ENCODE results near the gene FHOD3.

The FHOD3 gene

DNA sequence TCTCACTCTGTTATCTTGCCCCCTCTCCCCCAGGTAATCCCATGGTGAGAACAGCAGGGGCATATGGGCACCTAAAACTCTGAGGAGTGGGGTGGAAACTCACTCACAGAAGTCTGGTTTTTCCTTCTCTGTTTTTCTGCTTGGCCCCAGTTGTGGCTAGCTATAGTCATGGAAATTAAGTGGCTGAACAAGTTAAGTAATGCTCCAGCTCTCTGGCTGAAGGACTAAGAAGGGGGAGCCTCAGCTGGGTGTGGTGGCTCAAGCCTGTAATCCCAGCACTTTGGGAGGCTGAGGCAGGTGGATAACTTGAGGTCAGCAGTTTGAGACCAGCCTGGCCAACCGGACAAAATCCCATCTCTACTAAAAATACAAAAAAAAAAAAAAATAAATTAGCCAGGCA, 270.3 kb downstream of the FHOD3 start:
- no peak for DNase-seq

DNA sequence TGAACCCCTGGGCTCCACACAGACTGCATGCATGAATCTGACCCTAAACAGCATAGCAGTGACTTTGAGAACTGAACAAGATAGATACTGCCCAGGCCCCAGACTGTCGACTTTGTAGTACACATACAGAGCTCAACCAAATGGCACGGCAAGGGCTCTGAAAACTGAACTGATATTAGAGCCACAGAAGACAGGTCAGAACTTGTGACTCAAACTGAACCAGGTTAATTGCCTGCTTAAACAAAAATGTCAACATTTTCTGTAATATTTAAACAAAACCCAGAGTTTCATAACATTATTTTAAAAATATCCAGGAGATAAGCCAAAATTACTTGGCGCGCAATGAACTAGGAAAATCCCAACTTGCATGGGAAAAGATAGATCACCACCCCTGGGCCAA, 271.0 kb downstream of the FHOD3 start:
- DNase-seq: no peak

DNA sequence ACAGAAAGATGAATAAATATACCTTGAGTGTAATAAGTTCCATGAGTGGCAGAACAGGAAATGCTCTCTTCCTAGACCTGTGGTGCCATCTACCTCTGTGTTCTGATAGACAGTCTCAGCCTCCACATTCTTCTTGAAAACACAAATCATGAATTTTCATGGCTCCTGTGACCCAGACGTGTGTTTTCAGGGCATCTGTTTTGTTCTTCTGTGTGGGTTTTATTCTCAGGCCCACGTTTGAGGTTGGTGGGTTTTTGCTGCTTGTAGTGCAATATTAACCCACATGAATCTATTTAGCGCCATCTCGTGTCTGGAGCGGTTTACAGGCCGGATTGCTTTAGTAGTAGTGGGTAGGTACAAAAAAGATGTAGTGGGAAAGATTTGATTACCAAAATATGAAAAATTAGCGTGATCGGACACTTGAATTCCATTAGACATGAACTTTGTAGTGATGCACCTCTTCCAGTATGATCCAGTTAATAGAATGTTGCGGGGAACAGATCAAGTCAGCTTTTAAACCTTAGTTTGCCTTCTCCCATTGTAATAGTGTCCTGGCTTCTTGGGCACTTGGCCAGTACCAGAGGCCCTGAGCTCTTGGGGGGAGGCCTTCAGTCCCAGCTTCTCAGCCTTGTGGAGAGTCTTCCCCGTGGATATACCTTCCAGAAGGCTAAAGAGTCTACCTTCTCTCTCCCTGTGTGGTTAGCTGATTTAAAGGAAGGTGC, 274.8 kb downstream of the FHOD3 start:
- no peak for DNase-seq

- DNase-seq: no peak
Measured at GRCh38 chr18:36576339-36576738, 278.8 kb downstream of the FHOD3 start.

DNA sequence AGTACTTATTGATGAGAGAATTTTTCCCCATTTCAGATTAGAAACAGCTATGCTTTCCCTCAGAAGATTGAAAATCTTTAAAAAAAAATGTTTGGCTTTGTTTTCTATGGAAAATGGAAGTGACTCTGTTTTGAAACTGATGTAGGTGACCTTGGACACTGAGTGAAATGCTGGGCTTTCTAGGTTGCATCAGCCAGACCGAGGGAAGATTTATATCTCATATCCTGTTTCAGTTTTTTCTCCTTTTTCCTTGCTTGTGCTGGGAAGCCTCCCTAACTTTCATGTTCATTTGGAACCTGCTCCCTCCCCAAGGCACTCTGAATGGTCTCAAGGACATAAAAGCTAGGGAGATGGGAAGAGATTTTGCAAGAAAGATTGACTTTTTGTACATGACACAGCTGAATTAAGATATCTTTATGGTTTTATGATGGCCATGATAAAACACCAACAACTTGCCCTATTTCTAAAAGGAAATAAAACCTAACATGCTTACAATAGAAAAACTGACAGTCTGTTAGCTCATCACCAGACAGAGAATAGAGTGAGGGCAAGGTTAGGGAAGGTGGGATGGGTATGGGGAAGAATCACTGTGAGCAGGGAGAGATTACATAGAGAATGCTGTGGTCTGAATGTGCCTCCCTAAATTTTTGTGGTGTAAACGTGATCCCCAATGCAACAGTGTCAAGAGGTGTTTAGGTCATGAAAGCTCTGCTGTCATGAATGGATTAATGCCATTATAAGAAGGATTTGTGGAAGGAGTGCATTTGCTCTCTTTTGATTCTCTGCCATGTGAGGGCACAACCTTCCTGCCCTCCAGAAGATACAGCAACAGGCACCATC, 281.6 kb downstream of the FHOD3 start:
- DNase-seq: no peak

GRCh38 chr18:36580266-36580665, 282.8 kb downstream of the FHOD3 start:
- DNase-seq: no peak

GRCh38 chr18:36580874-36581750, 283.6 kb downstream of the FHOD3 start:
- no peak for DNase-seq

- no peak for DNase-seq
Measured at GRCh38 chr18:36582988-36583745, 285.7 kb downstream of the FHOD3 start.

DNA sequence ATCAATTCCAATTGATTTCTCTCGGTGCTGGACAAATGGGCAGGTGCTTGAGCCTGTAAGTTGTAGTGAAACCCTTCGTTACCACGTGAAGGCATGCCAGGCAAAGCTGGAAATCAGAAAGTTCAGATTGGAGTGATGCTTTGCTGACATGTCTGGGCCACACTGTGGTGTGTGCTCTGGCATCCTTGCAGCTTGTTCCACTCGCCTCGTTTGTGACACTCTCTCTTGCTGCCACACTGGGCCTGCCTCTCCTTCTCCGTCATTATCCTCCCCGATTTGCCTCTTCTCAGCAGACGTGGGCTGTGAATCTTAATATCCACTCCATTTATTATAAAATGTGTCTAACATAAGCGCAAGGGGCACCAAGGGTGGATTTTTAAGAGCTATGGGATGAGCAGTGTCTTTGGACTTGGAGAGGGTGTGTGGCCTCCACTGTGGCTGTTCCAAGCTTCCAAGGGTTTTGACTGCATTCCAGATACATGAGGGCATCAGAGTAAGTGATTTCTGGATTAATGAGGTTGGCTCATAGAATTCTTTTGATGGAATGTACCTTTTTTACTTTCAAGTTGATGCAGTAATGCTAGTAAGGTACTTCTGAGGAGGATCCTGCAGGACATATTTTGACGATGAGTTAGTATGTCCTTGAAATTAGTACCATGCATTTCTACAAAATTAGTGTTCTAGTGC, 292.5 kb downstream of the FHOD3 start:
- no peak for DNase-seq

- DNase-seq: no peak
Measured at GRCh38 chr18:36590621-36591580, 293.4 kb downstream of the FHOD3 start.

DNA sequence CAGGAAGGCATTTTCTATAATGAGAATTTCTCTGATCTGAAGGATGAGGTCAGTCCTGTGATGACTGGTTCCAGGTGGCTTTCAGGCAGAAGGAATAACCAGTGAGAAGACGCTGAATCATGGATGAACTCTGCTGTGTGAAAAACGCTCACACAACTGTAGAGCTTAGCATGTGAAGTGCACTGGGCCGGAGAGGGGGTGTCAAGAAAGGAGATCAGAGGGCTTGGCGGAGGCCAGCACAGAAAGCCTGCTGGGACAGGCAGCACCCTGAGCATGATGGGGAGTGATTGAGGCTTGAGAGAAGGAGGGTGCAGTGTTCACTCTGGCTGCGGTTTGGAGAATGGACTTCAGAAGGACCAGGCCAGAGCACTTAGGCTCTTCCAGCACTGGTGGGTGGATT, 294.8 kb downstream of the FHOD3 start:
- DNase-seq: no peak

GRCh38 chr18:36593001-36593400, 295.5 kb downstream of the FHOD3 start:
- no peak for DNase-seq

DNA sequence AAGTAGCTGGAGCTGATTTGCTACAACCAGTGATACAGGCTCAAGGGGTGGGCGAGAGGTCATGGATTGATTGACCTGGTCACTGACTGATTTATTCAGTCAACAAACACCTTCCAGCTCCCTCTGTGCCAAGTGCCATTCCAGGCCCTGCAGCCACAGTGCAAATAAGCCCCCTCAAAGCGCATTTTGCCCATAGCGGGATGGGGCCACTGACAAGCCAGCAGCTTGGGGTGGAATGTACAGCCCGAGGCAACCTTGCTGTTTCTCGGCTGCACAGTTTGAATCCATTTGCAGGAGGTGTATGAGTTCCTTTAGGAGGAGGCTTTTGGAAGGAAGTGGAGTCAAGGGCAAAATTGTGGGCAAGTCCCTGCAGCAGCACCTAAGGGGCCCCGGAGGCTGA, 296.1 kb downstream of the FHOD3 start:
- no peak for DNase-seq

GRCh38 chr18:36594621-36595020, 297.1 kb downstream of the FHOD3 start:
- DNase-seq: no peak

DNA sequence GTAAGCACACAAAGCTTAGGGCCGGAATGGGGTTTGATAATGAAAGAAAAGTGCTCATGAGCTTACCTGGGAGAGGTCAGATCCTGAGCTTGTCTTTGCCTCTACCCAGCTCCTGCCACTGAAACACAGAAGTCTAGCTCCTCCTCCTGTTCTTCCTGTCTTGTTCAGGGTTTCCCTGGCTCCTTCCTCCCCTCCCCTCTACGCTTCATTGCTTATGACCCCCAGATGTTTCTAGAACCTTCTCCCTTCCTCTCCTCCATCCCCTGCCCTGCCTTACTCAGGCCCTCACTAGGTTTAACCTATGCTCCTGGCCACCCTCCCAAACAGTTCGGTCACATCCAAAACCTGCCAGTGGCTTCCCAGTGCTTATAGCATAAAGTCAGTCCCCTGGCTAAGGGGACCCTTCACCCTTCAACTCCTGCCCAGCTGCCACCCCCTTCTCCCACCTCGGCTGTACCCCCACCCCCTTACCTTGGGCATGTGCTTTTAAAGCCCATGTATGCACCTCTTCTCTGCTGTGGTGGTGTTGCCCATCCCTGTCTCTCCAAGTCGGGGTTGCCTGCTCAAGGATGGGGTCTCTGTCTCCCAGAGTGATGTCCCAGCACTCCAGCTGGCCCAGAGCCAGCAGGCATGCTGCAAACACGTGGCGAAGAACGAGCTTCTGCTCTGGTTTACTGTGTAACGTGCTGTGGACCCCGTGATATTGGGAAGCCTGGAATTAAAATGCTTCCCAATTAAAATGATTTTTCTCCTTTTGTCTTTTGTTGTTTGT, 297.7 kb downstream of the FHOD3 start:
- DNase-seq: no peak

DNA sequence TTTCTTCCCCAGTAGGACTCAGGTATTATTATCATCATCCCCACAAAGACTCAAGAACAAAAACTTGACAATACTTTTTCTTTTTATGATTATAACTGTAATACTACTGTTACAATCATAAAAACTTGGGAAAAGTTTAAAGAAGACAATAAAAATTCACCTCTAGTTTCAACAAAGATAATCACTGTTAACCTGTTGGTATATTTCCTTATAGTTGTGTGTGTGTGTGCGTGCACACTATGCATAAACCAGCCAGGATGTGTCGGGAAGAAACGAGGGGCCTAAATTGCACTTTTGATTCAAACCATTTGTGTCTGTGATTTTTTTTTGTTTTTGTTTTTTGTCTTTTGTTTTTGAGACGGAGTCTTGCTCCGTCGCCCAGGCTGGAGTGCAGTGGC, 298.3 kb downstream of the FHOD3 start:
- no peak for DNase-seq

GRCh38 chr18:36597636-36598035, 300.1 kb downstream of the FHOD3 start:
- no peak for DNase-seq

GRCh38 chr18:36600548-36600947, 303.0 kb downstream of the FHOD3 start:
- DNase-seq: no peak

- no peak for DNase-seq
Measured at GRCh38 chr18:36601316-36601715, 303.8 kb downstream of the FHOD3 start.

DNA sequence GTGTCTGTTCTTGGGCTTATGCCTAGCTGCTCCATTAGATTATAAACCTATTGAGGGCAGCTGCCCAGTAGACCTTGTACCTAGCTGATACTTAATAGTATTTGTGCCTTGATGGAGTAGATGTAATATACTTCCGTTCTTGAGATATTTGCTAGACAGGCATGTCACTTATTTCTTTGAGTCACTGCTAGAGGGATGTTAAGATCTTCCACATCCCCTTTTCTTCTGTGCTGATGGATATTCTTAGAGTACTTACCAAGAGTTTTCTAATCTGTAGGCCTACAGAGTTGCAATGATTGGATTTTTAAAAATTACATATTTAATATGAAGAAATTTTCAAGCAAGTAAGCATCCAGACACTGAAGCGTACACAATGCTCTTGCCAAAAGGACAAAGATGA, 304.6 kb downstream of the FHOD3 start:
- DNase-seq: no peak

Data from DMS79 (cell line).